HG03159 (cell line): ENCODE results near the gene GPR21.

Experiments
- ATAC-seq: cut with Tn5 transposase; IDR thresholded peaks from one replicate; pipeline ENCODE4 v1.9.1; 2021; ENCODE audit warnings: mild to moderate bottlenecking, moderate library complexity; ENCODE audit not compliant: unreplicated experiment

Gene GPR21, protein sequence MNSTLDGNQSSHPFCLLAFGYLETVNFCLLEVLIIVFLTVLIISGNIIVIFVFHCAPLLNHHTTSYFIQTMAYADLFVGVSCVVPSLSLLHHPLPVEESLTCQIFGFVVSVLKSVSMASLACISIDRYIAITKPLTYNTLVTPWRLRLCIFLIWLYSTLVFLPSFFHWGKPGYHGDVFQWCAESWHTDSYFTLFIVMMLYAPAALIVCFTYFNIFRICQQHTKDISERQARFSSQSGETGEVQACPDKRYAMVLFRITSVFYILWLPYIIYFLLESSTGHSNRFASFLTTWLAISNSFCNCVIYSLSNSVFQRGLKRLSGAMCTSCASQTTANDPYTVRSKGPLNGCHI

DNA sequence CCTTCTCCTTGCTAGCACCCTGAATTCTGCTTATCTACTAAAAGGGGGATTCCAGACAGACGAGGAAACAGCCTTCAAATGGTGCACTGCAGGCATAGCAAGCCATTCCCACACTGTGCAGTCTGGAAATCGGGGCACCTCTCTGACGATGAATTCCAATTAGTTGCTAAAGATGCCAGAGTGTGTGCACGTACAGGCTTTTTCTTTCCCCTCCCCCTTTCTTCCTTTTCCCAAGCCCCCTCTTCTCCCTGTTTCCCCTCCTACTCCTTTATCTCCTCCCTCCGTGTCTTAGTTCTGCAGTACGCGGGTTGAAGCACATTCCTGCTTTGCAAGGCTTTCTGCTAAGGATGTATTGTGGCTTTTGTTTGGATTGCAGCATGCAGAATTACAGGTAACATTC lies at the start of gene GPR21:
GPR21 (plus strand) TSS at position 316 of the 400 bp plus-strand sequence. CDS start 900 bp downstream, outside the sequence.
- ATAC-seq = no peak

DNA sequence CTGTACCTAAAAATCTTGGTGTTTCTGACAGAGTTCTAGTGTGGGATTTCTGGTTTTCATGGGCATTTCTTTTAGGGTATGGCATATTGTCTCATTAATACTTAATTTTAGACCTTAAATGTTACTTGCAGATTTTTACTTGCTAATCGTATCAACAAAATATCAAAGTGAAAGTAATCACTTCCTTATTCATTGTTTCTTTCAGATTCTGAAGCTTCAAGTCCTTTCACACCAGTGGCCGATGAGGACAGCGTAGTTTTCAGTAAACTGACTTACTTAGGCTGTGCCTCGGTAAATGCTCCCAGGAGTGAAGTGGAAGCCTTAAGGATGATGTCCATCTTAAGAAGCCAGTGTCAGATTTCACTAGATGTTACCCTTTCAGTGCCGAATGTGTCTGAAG lies 47.5 kb upstream of the GPR21 start:
- no peak for ATAC-seq

DNA sequence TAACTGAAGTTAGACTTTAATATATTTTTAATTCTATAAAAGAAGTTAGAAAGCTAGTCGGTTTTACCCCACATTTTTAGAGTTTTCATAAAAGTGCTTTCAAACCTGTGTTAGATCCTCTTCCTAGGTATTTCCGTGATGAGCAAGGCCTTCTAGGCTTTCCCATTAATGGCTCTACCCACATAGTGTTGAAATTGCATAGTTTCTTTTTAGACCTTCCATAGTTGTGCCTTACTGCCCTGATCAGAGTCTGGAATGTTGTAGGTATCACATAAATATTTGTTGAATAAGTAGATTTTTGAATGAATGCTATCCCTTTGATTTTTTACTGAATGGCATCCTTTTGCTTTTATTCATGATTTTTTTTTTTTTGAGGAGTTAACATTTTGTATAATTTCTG lies 45.3 kb upstream of the GPR21 start:
- no peak for ATAC-seq

DNA sequence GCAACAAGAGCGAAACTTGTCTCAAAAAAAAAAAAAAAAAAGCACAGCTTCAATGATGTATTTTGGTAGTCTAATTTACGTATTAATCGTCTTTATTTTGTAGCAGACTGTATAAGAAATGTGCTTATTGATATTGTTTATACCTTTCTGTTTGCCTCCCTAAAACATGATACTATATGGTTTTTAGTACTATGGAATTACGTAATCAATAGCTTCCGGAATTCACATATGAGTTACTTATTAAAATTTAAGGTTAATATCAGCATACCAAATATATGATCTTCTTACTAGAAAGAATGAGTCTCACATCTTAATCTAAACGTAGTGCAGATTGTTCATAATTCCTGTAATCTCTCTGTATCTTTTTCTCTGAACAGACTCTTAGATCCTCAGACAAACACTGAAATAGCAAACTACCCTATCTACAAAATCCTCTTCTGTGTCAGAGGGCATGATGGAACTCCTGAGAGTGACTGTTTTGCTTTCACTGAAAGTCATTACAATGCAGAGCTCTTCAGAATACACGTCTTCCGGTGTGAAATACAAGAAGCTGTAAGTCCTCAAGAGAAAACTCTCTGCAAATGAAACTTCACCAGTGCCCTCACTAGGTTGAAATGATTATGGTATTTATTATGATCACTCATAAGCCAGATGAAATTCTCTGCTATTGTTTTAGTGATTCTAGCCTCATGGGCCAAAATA lies 44.4 kb upstream of the GPR21 start:
- ATAC-seq = peak; percentile 85

DNA sequence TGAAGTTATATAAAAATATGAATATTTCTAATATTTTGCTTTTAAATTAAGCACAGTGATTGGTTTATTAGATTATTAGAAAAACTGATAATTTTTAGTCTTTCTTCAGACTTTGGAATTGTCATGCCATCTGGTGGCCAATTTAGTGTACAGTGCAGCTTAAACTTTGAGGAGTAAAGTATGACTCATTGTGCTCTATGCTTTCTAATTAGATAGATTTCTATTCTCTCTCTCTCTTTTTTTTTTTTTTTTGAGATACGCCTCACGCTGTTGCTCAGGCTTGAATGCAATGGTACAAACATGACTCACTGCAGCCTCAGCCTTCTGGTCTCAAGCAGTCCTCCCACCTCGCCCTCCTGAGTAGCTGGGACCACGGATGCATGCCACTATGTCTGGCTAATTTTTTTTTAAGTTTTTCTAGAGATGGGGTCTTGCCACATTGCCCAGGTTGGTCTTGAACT lies 42.1 kb upstream of the GPR21 start:
- no peak for ATAC-seq

DNA sequence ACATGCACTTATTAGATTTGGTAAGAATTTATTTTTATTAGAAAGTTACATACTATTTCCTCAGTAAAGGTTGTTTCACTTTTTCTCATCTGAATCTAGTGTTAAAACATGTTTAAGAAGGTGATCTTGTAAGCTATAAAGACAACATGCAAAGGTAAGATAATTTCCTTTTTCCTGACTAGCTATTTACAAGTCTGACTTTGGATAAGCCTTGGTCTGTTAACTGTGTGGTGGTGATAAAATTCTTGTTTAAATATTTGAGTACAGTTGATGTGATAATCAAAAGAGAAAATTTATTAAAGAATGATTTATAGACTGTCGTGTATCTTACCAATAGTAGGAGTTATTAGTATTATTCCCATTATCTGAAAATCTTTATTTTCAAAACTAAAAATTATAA lies 36.9 kb upstream of the GPR21 start:
- no peak for ATAC-seq

DNA sequence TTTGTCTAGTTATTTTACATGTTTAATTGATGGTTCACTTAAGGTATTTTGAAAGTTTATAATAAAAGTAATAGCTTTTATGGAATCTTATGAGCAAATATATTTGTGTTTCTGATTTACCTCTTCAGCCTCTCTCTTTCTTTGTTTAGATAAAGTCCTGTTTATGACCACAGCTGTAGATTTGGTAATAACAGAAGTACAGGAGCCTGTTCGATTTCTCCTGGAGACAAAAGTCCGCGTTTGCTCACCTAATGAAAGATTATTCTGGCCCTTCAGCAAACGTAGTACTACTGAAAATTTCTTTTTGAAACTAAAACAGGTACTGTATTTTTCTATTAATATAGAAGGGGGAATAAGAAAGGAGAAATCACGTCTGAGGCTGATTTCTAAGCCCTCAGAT lies 35.0 kb upstream of the GPR21 start:
- ATAC-seq = no peak

DNA sequence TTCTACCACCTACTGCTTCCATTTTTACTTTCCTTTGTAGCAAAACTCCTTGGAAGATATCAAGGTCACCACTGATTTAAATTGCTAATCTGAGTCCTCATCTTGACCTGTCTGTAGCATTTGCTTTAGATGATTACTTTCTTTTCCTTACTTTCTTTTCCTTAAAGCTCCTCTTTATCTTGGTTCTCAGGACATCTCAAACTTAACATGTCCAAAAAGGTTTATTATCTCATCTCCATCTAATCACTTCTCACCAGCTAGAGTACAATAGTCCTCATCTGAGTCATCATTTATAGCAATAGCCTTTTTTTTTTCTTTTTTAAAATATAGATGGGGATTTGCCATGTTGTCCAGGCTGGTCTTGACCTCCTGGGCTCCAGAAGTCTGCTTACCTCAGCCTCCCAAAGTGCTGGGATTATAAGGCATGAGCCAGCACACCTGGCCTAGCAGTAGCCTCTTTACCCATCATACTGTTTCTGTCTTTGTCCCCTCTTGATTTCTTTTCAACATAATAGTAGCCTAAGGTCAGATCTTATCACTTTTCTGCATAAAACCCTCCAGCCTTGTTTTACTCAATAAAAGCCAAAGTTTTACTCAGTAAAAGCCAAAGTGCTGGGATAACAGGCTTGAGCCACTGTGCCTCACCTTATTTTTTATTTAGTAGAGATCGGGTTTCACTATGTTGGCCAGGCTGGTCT lies 32.9 kb upstream of the GPR21 start:
- ATAC-seq = no peak

DNA sequence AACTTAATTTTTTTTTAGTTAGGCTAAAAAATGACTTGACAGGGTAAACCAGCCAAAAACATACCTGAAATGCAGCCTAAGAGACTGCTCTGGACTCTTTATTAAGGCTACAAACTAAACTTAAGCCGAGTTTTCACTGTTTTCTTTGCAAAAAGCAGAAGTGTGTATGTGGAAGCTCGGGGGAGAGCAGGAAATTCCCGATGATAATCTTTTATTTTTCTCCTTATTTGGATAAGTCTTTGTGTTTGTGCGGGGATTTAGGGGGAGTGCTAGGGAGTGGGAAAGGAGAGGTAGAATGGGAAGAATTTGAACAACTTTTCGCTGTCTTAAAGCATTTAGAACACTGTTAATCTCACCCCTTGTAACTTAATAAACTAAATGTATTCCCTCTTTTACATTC lies 30.7 kb upstream of the GPR21 start:
- no peak for ATAC-seq

DNA sequence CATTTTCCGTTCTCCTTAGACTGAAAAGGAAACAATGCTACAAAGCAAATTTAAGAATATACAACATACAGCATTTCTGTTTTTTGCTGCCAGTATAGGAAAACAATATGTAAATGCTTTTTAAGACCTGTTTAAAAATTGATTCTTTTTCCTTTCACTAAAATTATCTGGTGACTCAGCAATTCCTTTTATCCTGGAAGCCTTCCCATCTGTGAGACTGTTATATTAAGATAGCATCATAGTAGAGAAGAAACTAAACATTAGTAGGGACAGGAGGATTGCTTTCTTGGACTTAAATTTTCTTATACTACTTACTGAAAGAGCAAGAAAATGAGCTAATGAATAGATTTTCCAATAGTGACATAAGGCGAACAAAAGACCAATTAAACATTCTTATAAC lies 30.0 kb upstream of the GPR21 start:
- no peak for ATAC-seq

DNA sequence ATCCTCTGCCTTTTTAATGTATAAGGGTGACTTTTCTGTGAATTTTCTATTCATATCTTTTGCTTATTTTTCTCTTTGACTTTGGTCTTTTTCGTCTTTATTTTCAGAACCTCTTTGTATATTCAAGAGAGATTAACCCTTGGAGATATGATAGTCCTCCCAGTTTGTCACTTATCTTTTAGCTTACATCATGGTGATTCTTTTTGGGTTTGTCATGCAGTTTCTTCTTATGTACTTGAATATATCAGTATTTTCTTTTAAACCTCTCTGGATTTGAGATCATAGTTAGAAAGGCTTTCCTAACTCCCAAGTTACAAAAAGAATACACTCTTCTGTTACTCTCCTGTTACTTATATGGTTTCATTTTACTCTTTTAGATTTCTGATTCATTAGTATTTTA lies 27.5 kb upstream of the GPR21 start:
- ATAC-seq = no peak

DNA sequence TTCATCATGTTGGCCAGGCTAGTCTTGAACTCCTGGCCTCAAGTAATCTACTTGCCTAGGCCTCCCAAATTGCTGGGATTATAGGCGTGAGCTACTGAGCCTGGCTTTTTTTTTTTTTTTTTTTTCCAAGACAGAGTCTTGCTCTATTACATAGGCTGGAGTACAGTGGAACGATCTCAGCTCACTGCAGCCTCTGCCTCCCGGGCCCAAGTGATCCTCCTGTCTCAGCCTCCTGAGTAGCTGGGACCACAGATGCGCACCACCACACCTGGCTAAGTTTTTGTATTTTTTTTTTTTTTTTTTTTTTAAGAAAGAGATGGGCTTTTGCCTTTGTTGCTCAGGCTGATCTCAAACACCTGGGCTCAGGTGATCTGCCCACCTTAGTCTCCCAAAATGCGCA lies 26.2 kb upstream of the GPR21 start:
- ATAC-seq = no peak

DNA sequence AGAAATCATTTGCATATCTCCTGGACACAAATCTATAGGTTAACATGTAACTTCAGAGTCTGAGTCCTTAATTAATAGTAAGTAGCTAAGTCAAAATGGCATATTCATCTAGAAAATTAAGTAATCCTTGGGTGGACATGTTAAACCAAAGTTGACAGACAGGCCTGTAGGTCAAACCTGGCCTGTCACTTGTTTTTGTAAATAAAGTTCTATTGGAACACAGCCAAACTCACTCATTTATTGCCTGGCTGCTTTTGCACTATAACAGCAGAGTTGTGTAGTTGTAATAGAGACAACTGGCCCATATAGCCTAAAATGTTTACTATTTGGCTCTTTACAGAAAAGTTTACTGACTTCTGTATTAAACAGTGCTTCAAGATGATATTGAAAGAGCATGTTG lies 24.6 kb upstream of the GPR21 start:
- ATAC-seq = no peak

DNA sequence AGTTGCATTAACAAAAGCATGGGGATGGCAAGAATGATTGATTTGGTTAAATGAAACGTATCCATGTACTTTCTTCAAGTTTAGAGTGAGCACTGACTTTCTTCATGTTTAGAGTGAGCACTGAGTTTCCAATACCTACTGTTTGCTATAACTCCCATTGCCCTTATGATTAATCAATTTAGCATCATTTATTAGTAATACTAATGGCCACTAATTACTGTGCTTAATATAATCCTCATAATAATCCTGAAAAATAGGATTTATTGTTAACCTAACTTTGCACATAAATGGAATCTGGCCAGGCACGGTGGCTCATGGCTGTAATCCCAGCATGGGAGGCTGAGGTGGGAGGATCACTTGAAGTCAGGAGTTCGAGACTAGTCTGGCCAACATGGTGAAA lies 22.1 kb upstream of the GPR21 start:
- no peak for ATAC-seq

DNA sequence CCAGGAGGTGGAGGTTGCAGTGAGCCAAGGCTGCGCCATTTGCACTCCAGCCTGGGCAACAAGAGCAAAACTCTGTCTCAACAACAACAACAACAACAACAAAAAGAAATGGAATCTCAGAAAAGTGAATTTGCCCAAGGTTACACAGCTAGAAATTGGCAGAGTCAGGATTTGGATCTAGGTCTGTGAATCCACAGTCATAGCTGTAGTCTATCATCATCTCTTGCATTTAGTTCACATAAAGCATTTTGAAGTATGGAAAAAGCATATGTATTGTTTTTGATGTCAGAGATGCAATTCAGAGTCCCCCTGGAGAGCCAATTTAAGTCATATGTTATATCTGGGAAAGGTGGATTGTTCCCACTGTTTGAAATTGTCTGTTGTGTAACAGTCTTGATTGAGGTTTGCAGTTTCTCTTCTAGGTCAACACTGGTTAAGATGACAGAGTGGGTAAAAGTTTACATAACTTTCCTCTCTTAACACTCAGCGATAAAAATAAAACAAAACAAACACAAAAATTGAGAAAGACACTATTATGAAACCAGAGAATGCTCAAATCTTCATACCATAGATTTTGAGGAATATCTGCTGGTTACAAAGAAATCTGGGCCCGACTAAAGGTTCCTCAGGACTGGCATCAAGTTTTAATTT lies 21.5 kb upstream of the GPR21 start:
- no peak for ATAC-seq

DNA sequence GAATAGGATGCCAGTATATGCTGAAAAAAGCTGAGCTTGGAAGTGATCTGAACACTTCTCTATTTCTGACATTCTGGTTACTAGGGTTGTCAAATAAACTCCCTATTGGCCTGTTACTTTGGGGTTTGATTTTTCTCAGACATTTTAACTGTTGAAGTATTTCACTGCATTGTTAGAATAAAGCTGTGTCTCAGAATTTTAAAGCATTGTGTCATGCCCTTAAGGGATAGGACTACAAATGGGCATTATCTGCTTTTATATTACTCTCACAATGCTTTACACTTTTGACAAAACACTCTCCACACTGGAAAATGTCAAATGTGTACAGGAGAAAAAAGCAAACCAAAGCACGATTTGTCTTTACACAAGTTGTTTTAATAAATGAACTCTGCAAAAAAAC lies 16.8 kb upstream of the GPR21 start:
- ATAC-seq = no peak

DNA sequence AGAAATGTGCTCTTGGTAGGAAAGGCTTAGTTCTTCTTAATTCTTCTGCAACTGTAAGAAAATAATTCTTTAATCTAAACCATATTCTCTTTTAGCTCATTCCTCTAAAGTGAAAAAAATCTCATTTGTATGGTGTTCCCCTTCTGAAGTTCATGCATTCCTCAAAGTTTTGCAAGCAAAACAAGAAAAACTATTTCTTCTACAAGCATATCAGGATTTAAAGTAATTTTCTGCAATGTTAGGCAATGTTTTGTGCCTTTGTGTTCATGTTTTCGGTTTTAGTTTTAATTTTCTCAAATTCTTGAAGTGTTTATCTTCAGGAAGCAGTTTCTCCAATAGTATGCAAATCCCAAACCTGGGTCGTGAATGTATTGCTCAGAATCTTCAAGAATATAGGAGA lies 12.7 kb upstream of the GPR21 start:
- ATAC-seq = no peak

DNA sequence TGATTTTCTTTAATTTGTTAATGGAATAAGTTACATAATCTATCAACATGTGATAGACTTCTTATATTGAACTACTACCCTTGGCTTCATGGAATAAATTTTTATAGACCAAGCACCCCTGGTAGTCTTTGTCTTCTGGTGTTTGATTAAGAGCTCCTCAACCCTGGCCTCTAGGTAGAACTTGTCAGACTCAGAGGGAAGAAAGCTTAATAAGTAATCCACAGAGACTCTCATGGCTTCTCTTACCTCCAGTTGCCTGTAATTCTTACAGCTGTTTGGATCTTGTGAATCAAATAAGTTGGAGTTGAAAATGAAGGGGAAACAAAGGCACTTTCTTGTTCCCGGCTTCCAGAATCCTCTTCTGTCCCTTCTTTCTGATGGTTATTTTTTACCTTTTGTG lies 7.0 kb upstream of the GPR21 start:
- no peak for ATAC-seq

DNA sequence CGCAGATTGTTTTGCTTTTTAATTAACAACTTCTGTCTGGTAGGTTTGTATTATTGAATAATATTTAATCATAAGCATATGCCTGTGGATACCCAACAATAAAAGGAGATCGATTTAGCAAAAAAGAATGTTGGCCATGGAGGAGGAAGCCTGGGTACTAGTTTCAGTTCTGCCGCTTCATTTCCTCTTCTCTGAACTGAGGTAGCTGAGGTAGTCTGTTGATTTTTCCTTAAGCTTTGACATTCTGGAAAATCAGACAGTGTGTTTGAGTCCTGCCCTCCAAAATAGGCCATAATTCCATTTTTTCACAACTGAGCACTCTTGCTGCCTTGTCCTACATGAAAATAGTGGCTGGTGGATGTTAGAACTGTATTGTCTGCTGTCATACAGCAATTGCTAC lies 6.0 kb upstream of the GPR21 start:
- ATAC-seq = no peak

DNA sequence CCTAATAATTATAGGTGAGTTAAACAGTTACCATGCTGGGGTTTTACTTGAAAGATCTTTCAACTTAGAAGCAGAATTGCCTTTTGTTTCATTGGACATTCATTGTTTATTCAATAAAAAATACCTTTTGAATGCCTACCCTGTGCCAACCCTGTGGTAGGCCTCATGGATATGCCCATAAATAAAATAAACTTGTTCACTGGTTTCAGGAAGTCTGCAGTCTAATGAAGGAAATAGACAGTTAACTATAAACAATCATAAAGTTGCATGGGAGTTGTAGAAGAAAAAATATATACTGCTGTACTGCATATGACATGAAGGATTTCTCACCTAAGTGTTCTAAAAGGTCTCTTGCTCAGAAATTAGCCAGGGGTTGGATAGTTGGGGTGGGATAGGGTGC lies 5.3 kb upstream of the GPR21 start:
- no peak for ATAC-seq

DNA sequence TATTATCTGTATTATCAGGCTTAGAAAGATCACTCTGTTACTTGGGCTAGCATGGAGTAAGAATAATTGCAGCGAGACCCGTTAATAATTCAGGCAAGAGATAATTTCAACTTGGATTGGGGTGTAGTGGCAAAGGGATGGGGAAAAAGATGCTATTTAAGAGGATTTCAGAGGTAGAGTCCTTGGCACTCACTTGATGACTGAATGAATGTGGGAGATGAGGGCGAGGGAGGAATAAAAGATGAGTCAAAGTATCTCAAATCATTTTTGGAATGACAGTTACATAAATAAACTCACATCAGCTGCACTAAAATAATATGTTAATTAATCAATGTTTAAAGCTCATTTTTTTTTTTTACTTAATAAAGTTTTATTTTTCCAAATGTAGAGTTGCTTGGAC lies 4.5 kb upstream of the GPR21 start:
- ATAC-seq = no peak
